ENCODE results near the gene TMEM106C. TPM values are rescaled to one million over a fixed set of nuclear protein-coding genes. Genes with fewer than 3 reads are reported as not detected.

Gene TMEM106C
- polyA plus RNA-seq, 1 experiment = 93.7 TPM

DNA sequence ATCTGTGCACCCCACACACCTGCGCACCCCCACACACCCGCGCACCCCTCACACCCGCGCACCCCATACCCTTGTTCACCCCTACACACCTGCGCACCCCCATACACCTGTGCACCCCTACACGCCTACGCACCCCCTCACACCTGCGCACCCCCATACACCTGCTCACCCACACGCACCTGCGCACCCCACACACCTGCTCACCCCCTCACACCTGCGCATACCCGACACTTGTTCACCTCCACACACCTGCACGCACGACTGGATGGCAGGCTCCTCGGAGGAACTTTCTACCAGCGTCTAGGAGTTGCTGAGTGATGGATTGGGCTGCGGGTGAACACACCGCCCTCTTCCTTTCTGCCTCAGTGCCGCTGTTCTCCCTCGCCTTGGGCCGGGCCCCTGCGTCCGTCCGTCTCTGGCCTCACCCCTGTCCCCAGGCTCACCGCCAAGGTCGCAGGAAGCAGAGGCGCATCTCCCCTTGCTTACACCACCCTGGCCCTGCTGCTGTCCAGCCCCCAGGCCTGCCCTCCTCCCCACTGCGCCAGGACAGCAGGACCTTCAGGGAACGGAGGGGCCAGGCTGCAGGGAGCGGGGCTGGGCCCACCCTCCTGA, 20.7 kb upstream of the TMEM106C start:
- CTCF ChIA-PET = no interaction called here
- POLR2A ChIA-PET = no interaction called here
- Histone ChIP-seq H3K9me3 (ENCODE audit: control insufficient read depth, insufficient read depth, low read length) (no peaks in the 10 kb centered on the region; the same call in 1 of the 2 replicates), H3K4me3 (ENCODE audit: low read depth, low read length) (no peak overlapping the region), H3K27me3 (ENCODE audit: control insufficient read depth, insufficient read depth, low read length) (peaks cover 9% of the 10 kb centered on the region), H3K27ac (ENCODE audit: low read depth, low read length) (no peak overlapping the region)
- TF ChIP-seq, protein P1, sequence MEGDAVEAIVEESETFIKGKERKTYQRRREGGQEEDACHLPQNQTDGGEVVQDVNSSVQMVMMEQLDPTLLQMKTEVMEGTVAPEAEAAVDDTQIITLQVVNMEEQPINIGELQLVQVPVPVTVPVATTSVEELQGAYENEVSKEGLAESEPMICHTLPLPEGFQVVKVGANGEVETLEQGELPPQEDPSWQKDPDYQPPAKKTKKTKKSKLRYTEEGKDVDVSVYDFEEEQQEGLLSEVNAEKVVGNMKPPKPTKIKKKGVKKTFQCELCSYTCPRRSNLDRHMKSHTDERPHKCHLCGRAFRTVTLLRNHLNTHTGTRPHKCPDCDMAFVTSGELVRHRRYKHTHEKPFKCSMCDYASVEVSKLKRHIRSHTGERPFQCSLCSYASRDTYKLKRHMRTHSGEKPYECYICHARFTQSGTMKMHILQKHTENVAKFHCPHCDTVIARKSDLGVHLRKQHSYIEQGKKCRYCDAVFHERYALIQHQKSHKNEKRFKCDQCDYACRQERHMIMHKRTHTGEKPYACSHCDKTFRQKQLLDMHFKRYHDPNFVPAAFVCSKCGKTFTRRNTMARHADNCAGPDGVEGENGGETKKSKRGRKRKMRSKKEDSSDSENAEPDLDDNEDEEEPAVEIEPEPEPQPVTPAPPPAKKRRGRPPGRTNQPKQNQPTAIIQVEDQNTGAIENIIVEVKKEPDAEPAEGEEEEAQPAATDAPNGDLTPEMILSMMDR (IDR thresholded peaks at IDR 0.05; ENCODE audit: low read depth, low read length) = no peak
- no peak for DNase-seq (ENCODE audit: low read depth, low spot score)

DNA sequence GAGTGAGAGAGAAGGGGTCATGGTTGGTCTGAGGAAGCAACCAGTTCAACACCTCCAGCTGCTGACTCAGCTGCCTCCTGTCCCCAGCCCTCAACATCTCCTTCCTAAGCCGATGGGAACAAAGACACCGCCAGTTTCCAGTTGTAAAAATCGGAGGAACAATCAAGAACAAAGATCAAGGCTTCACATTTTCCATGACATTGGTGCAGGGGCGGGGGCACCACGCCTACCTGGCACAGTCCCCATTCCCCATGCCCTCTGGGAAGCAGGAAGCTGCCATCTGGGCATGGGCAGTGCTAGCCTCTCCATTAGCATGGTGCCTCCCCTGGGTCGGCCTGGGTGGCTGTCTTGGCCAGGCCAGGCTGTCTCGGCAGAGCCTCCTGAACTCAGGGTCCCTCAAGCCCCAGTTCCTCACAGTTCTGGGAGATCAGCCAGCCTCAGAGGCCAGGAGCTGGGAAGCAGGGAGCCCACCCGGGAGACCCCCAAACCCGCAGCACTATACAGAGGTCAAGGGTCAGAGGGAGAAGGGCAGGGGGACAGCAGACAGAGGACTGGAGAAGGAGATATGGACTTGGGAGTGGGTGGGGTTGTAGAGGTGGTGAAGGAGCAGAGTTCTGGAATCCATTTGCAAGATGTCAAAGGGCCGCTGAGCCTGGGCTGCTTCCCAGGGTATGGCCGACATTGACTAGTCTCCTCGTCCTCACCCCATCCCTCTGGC, 19.6 kb upstream of the TMEM106C start:
- ChIA-PET CTCF (no interaction called here), POLR2A (no interaction called here)
- Histone ChIP-seq H3K27me3 (ENCODE audit: control insufficient read depth, insufficient read depth, low read length) (peaks cover 9% of the 10 kb centered on the region), H3K27ac (ENCODE audit: low read depth, low read length) (no peak overlapping the region), H3K4me3 (ENCODE audit: low read depth, low read length) (no peak overlapping the region), H3K9me3 (ENCODE audit: control insufficient read depth, insufficient read depth, low read length) (no peaks in the 10 kb centered on the region; the same call in 1 of the 2 replicates)
- TF ChIP-seq, protein P1 (IDR thresholded peaks at IDR 0.05; ENCODE audit: low read depth, low read length) = no peak
- DNase-seq (ENCODE audit: low read depth, low spot score) = no peak

DNA sequence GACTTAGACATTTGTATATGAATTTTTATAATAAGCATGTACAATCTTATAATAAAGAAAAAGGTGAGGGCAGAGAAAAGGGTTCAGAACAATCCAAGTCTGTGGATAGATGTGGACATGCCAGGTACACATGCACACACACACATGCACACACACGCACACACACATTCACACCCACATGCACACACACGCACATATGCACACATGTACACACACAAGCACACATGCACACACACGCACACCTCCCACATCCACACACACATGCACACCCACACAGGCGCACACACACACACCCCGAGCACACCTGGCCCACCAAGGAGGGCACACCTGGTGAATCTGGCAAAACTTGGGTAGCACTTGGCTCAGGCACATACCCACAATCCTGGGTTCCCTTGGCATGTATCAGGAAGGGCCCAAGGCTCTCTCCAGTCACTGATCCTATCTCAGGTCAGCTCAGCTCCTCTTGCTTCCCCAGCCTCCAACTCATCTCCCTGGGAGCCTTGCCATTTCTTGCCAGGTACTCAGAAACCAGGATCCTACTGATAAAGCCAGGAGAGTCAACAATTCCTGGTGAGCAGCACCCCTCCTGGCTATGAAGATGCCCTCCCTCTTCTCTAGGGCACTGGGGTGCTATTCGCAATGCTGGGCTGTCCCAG, 18.6 kb upstream of the TMEM106C start:
- H3K27ac ChIP-seq (ENCODE audit: low read depth, low read length) = no peak overlapping the region
- H3K9me3 ChIP-seq (ENCODE audit: control insufficient read depth, insufficient read depth, low read length) = no peaks in the 10 kb centered on the region; the same call in 1 of the 2 replicates
- no peak overlapping the region for H3K4me3 ChIP-seq (ENCODE audit: low read depth, low read length)
- H3K27me3 ChIP-seq (ENCODE audit: control insufficient read depth, insufficient read depth, low read length) = peaks cover 9% of the 10 kb centered on the region
- DNase-seq (ENCODE audit: low read depth, low spot score) = no peak
- CTCF ChIA-PET = no interaction called here
- TF ChIP-seq, protein P1 (IDR thresholded peaks at IDR 0.05; ENCODE audit: low read depth, low read length) = no peak
- POLR2A ChIA-PET = no interaction called here

DNA sequence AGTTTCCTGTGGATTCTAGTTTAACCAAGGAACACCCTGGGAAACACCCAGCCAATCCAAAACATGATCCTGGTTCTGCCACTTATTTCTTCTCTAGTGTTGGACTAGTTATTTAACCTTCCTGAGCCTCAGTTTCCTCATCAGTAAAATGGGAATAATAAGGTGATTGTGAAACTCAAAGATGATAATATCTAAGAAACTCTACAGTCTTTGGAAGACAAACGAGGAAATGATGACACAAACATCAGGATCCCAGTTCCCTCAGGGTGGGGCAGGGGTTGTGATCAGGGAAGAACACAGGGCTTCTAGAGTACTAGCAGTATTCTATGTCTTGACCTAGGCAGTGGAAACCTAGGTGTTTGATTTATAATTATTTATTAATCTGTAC, 18.1 kb upstream of the TMEM106C start:
- ChIA-PET POLR2A (interaction anchor here (1.0 kb wide), 1 partner anchor 64 kb away, joined by 4 read pairs; no protein-coding TSS in a partner anchor), CTCF (interaction anchor here (5.1 kb wide), 1 partner anchor 106 kb away, joined by 52 read pairs; no protein-coding TSS in a partner anchor)
- Histone ChIP-seq H3K4me3 (ENCODE audit: low read depth, low read length) (no peak overlapping the region), H3K9me3 (ENCODE audit: control insufficient read depth, insufficient read depth, low read length) (no peaks in the 10 kb centered on the region; the same call in 1 of the 2 replicates), H3K27me3 (ENCODE audit: control insufficient read depth, insufficient read depth, low read length) (peaks cover 9% of the 10 kb centered on the region), H3K27ac (ENCODE audit: low read depth, low read length) (no peak overlapping the region)
- DNase-seq (ENCODE audit: low read depth, low spot score) = no peak
- TF ChIP-seq, protein P1 (IDR thresholded peaks at IDR 0.05; ENCODE audit: low read depth, low read length) = no peak

Measured in AG04450 (cell line).